PC-3 (cell line): ENCODE results near the gene UMAD1.
"Not testable (repeated sequence)": the region's sequence is repeated elsewhere in the genome, so short reads cannot be mapped to it uniquely, and the experiment has no call there.

Source experiments
- EZH2 ChIP-seq: fragments of 300-600 bp; sonication (generic); IDR thresholded peaks from one replicate; pipeline ENCODE4 v1.6.1; 2017; ENCODE audit warnings: antibody characterized with exemption, mild to moderate bottlenecking, low read length; ENCODE audit not compliant: unreplicated experiment
- EZH2phosphoT487 ChIP-seq: fragments of 300-600 bp; sonication (generic); IDR thresholded peaks from 2 replicates; pipeline ENCODE4 v1.6.1; 2018; ENCODE audit warnings: mild to moderate bottlenecking, antibody characterized with exemption, low read length, borderline replicate concordance
- TF ChIP-seq, protein P1 (sequence below): fragments of 300-600 bp; sonication (generic); conservative IDR thresholded peaks from 2 replicates; pipeline ENCODE4 v1.5.1; 2017; ENCODE audit warnings: antibody characterized with exemption, low read depth, mild to moderate bottlenecking, low read length

DNA sequence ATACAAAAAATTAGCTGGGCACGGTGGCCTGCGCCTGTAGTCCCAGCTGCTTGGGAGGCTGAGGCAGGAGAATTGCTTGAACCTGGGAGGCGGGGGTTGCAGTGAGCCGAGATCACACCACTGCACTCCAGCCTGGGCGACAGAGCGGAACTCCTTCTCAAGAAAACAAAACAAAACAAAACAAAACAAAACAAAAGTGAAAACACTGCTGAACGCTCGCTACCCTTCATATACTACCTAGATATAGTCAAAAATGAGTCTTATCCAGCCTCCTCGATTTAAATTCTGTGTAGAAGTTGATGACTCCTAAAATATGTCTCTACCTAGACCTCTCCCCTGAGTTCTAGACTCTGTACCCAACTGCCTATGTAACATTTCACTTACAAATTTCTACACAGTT lies 164.3 kb downstream of the UMAD1 start:
- TF ChIP-seq, protein P1, sequence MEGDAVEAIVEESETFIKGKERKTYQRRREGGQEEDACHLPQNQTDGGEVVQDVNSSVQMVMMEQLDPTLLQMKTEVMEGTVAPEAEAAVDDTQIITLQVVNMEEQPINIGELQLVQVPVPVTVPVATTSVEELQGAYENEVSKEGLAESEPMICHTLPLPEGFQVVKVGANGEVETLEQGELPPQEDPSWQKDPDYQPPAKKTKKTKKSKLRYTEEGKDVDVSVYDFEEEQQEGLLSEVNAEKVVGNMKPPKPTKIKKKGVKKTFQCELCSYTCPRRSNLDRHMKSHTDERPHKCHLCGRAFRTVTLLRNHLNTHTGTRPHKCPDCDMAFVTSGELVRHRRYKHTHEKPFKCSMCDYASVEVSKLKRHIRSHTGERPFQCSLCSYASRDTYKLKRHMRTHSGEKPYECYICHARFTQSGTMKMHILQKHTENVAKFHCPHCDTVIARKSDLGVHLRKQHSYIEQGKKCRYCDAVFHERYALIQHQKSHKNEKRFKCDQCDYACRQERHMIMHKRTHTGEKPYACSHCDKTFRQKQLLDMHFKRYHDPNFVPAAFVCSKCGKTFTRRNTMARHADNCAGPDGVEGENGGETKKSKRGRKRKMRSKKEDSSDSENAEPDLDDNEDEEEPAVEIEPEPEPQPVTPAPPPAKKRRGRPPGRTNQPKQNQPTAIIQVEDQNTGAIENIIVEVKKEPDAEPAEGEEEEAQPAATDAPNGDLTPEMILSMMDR, result not testable (repeated sequence)
- TF ChIP-seq EZH2, EZH2phosphoT487: not testable (repeated sequence)
